Nephron (organoid): ENCODE data around the gene RAD9A.

Source experiments
- H3K27ac Mint-ChIP-seq, 3 experiments: 2 replicates each; pipeline ENCODE4 v1.8.0; 2020; ENCODE audit warnings: mixed read lengths in 3 of 3, mild to moderate bottlenecking in 2 of 3, moderate library complexity in 1 of 3
- H3K27me3 Mint-ChIP-seq: 2 replicates; pipeline ENCODE4 v1.8.0; 2021; ENCODE audit warnings: low read depth, mild to moderate bottlenecking, moderate library complexity, mixed read lengths
- H3K36me3 Mint-ChIP-seq: 2 replicates; pipeline ENCODE4 v1.8.0; 2020; ENCODE audit warnings: low read depth, mixed read lengths
- H3K4me1 Mint-ChIP-seq: 2 replicates; pipeline ENCODE4 v1.8.0; 2020; ENCODE audit warnings: mixed read lengths
- H3K4me3 Mint-ChIP-seq, 3 experiments: 2 replicates each; pipeline ENCODE4 v1.8.0; 2020; ENCODE audit warnings: mild to moderate bottlenecking in 3 of 3, mixed read lengths in 3 of 3, moderate library complexity in 2 of 3
- H3K9me3 Mint-ChIP-seq: 2 replicates; pipeline ENCODE4 v1.8.0; 2020; ENCODE audit warnings: mixed read lengths
- CTCF ChIP-seq, 3 experiments: fragments of 200-600 bp; sonication (generic); IDR thresholded peaks; one replicate each; pipeline ENCODE4 v1.5.0; 2021; ENCODE audit warnings: antibody characterized with exemption in 3 of 3; ENCODE audit not compliant: unreplicated experiment in 3 of 3

The RAD9A gene

GRCh38 chr11:67391304-67392182 is at the start of gene RAD9A:
TSS of gene RAD9A (plus strand) at chr11:67391986. CDS start at chr11:67392045, 59 bp downstream.
- H3K36me3 Mint-ChIP-seq: peaks cover 4% of the 10 kb centered on the region
- no peaks in the 10 kb centered on the region for H3K27me3 Mint-ChIP-seq
- no peak for TF ChIP-seq CTCF (IDR thresholded peaks at IDR 0.05; ENCODE audit: unreplicated experiment in 3 of 3)
- H3K27ac Mint-ChIP-seq: peak within 1 kb of the TSS; percentile 78 to 97 (median 85)
- H3K4me3 Mint-ChIP-seq: peak within 1 kb of the TSS; percentile 88 to 90 (median 89)
- H3K4me1 Mint-ChIP-seq: peaks cover 33% of the 10 kb centered on the region
- no peaks in the 10 kb centered on the region for H3K9me3 Mint-ChIP-seq

- no peak for TF ChIP-seq CTCF (IDR thresholded peaks at IDR 0.05; ENCODE audit: unreplicated experiment in 3 of 3)
- Mint-ChIP-seq H3K4me1 (no peaks in the 10 kb centered on the region), H3K4me3 (no peak overlapping the region), H3K9me3 (peaks cover 2% of the 10 kb centered on the region), H3K27me3 (no peaks in the 10 kb centered on the region), H3K36me3 (no peaks in the 10 kb centered on the region), H3K27ac (no peak overlapping the region)
Observed at GRCh38 chr11:67344264-67344663, 47.5 kb upstream of the RAD9A start.

- TF ChIP-seq CTCF (IDR thresholded peaks at IDR 0.05; ENCODE audit: unreplicated experiment in 3 of 3): no peak
- H3K27ac Mint-ChIP-seq: no peak overlapping the region
- no peak overlapping the region for H3K4me3 Mint-ChIP-seq
- H3K4me1 Mint-ChIP-seq: no peaks in the 10 kb centered on the region
- H3K9me3 Mint-ChIP-seq: peaks cover 2% of the 10 kb centered on the region
- H3K36me3 Mint-ChIP-seq: no peaks in the 10 kb centered on the region
- H3K27me3 Mint-ChIP-seq: no peaks in the 10 kb centered on the region
Observed at GRCh38 chr11:67345247-67345919, 46.4 kb upstream of the RAD9A start.

GRCh38 chr11:67345920-67346819 is 45.6 kb upstream of the RAD9A start:
- Mint-ChIP-seq H3K27ac (no peak overlapping the region), H3K4me1 (peaks cover under 1% of the 10 kb centered on the region), H3K27me3 (no peaks in the 10 kb centered on the region), H3K9me3 (peaks cover 2% of the 10 kb centered on the region), H3K36me3 (no peaks in the 10 kb centered on the region), H3K4me3 (no peak overlapping the region)
- peak; percentile 56 to 60 (median 59) for TF ChIP-seq CTCF (IDR thresholded peaks at IDR 0.05; ENCODE audit: unreplicated experiment in 3 of 3)

GRCh38 chr11:67347964-67348749 is 43.6 kb upstream of the RAD9A start:
- Mint-ChIP-seq H3K27me3 (no peaks in the 10 kb centered on the region), H3K27ac (no peak overlapping the region), H3K36me3 (no peaks in the 10 kb centered on the region), H3K4me3 (peak overlapping the region in 1 of 3 experiments; percentile 47), H3K9me3 (no peaks in the 10 kb centered on the region), H3K4me1 (peaks cover 5% of the 10 kb centered on the region)
- no peak for TF ChIP-seq CTCF (IDR thresholded peaks at IDR 0.05; ENCODE audit: unreplicated experiment in 3 of 3)
